Measurements from ENCODE around the gene C16orf87.

GRCh38 chr16:46853713-46854443, 22.9 kb upstream of the C16orf87 start:
- TF ChIP-seq, protein P1, sequence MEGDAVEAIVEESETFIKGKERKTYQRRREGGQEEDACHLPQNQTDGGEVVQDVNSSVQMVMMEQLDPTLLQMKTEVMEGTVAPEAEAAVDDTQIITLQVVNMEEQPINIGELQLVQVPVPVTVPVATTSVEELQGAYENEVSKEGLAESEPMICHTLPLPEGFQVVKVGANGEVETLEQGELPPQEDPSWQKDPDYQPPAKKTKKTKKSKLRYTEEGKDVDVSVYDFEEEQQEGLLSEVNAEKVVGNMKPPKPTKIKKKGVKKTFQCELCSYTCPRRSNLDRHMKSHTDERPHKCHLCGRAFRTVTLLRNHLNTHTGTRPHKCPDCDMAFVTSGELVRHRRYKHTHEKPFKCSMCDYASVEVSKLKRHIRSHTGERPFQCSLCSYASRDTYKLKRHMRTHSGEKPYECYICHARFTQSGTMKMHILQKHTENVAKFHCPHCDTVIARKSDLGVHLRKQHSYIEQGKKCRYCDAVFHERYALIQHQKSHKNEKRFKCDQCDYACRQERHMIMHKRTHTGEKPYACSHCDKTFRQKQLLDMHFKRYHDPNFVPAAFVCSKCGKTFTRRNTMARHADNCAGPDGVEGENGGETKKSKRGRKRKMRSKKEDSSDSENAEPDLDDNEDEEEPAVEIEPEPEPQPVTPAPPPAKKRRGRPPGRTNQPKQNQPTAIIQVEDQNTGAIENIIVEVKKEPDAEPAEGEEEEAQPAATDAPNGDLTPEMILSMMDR (IDR thresholded peaks at IDR 0.05): peak; percentile 51 to 91 (median 80)
- TF ChIP-seq POLR2AphosphoS5 (IDR thresholded peaks at IDR 0.05) (peak; percentile 77), POLR2A (IDR thresholded peaks at IDR 0.05) (no peak)
